Central memory CD8-positive, alpha-beta T cell (primary cell): ENCODE data around the gene DGKH.
A peak's percentile ranks its signal among the peaks of the same experiment; 100 is the strongest.

Experiments
- ATAC-seq: fragments of 150-1000 bp; cut with Tn5 transposase; replicated peaks from 2 replicates; pipeline ENCODE4 v1.10.0; 2022; ENCODE audit warnings: mild to moderate bottlenecking, moderate FRiP score, moderate number of reproducible peaks; ENCODE audit not compliant: poor library complexity, severe bottlenecking; ENCODE audit errors: extremely low read depth
- DNase-seq, 2 donors: peaks; one replicate each; pipeline ENCODE4 v3.0.0; 2021; ENCODE audit warnings: low spot score in 2 of 2
- H3K27ac Mint-ChIP-seq: one replicate; pipeline ENCODE4 v1.8.0; 2022; ENCODE audit warnings: low read depth, mild to moderate bottlenecking, moderate library complexity, mixed read lengths
- H3K27me3 Mint-ChIP-seq: one replicate; pipeline ENCODE4 v1.8.0; 2022; ENCODE audit warnings: mixed read lengths
- H3K36me3 Mint-ChIP-seq: one replicate; pipeline ENCODE4 v1.8.0; 2022; ENCODE audit warnings: mild to moderate bottlenecking, moderate library complexity, mixed read lengths; ENCODE audit not compliant: insufficient read depth
- H3K4me1 Mint-ChIP-seq: one replicate; pipeline ENCODE4 v1.8.0; 2022; ENCODE audit warnings: mixed read lengths
- H3K4me3 Mint-ChIP-seq: one replicate; pipeline ENCODE4 v1.8.0; 2022; ENCODE audit warnings: mild to moderate bottlenecking, moderate library complexity, mixed read lengths
- H3K9me3 Mint-ChIP-seq: one replicate; pipeline ENCODE4 v1.8.0; 2022; ENCODE audit warnings: mixed read lengths

The DGKH gene

GRCh38 chr13:42028113-42028799, 20.2 kb upstream of the DGKH start:
- ATAC-seq: no peak

GRCh38 chr13:42035905-42036521, 12.4 kb upstream of the DGKH start:
- Mint-ChIP-seq H3K36me3 (peaks cover 3% of the 10 kb centered on the region), H3K27ac (no peak overlapping the region)

More at GRCh38 chr13:42028113-42028799, 20.2 kb upstream of the DGKH start:
- H3K4me3 Mint-ChIP-seq: no peak overlapping the region
- no peaks in the 10 kb centered on the region for H3K4me1 Mint-ChIP-seq
- H3K9me3 Mint-ChIP-seq: no peaks in the 10 kb centered on the region
- H3K27me3 Mint-ChIP-seq: peaks cover 41% of the 10 kb centered on the region
- peaks cover 1% of the 10 kb centered on the region for H3K36me3 Mint-ChIP-seq
- no peak for DNase-seq
- no peak overlapping the region for H3K27ac Mint-ChIP-seq

GRCh38 chr13:42036711-42037110, 11.7 kb upstream of the DGKH start:
- ATAC-seq (no peak), DNase-seq (no peak)
- no peak overlapping the region for H3K4me3 Mint-ChIP-seq
- H3K27me3 Mint-ChIP-seq: no peaks in the 10 kb centered on the region
- H3K36me3 Mint-ChIP-seq: peaks cover 3% of the 10 kb centered on the region
- H3K27ac Mint-ChIP-seq: no peak overlapping the region
- H3K4me1 Mint-ChIP-seq: peaks cover 17% of the 10 kb centered on the region
- no peaks in the 10 kb centered on the region for H3K9me3 Mint-ChIP-seq

More at GRCh38 chr13:42035905-42036521, 12.4 kb upstream of the DGKH start:
- Mint-ChIP-seq H3K27me3 (no peaks in the 10 kb centered on the region), H3K9me3 (no peaks in the 10 kb centered on the region), H3K4me3 (no peak overlapping the region), H3K4me1 (peaks cover 14% of the 10 kb centered on the region)
- ATAC-seq: no peak
- DNase-seq: no peak

- Mint-ChIP-seq H3K27ac (no peak overlapping the region), H3K4me1 (peaks cover 21% of the 10 kb centered on the region), H3K4me3 (peak overlapping the region; percentile 93), H3K36me3 (peaks cover 2% of the 10 kb centered on the region), H3K27me3 (no peaks in the 10 kb centered on the region), H3K9me3 (no peaks in the 10 kb centered on the region)
- DNase-seq (no peak), ATAC-seq (no peak)
Observed at GRCh38 chr13:42038661-42039456, 9.6 kb upstream of the DGKH start.

GRCh38 chr13:42039457-42039945, 8.9 kb upstream of the DGKH start:
- Mint-ChIP-seq H3K4me1 (peaks cover 21% of the 10 kb centered on the region), H3K36me3 (peaks cover 2% of the 10 kb centered on the region), H3K9me3 (no peaks in the 10 kb centered on the region), H3K4me3 (peak overlapping the region; percentile 93), H3K27me3 (no peaks in the 10 kb centered on the region), H3K27ac (peak overlapping the region; percentile 77)
- DNase-seq: no peak
- peak; percentile 29 for ATAC-seq

- H3K36me3 Mint-ChIP-seq: peaks cover 2% of the 10 kb centered on the region
- ATAC-seq (peak; percentile 78), DNase-seq (peak; percentile 64)
- H3K27ac Mint-ChIP-seq: peak overlapping the region; percentile 77
- peak overlapping the region; percentile 93 for H3K4me3 Mint-ChIP-seq
- H3K4me1 Mint-ChIP-seq: peaks cover 21% of the 10 kb centered on the region
- no peaks in the 10 kb centered on the region for H3K27me3 Mint-ChIP-seq
- no peaks in the 10 kb centered on the region for H3K9me3 Mint-ChIP-seq
Observed at GRCh38 chr13:42039946-42040729, 8.3 kb upstream of the DGKH start.

GRCh38 chr13:42040730-42041010, 7.8 kb upstream of the DGKH start:
- no peaks in the 10 kb centered on the region for H3K9me3 Mint-ChIP-seq
- H3K4me1 Mint-ChIP-seq: peaks cover 21% of the 10 kb centered on the region
- DNase-seq (no peak), ATAC-seq (no peak)
- H3K36me3 Mint-ChIP-seq: peaks cover 2% of the 10 kb centered on the region
- no peak overlapping the region for H3K27ac Mint-ChIP-seq
- no peaks in the 10 kb centered on the region for H3K27me3 Mint-ChIP-seq
- H3K4me3 Mint-ChIP-seq: peak overlapping the region; percentile 93

- ATAC-seq (no peak), DNase-seq (no peak)
- no peaks in the 10 kb centered on the region for H3K9me3 Mint-ChIP-seq
- no peak overlapping the region for H3K27ac Mint-ChIP-seq
- peaks cover 2% of the 10 kb centered on the region for H3K36me3 Mint-ChIP-seq
- no peaks in the 10 kb centered on the region for H3K27me3 Mint-ChIP-seq
- peak overlapping the region; percentile 93 for H3K4me3 Mint-ChIP-seq
- peaks cover 21% of the 10 kb centered on the region for H3K4me1 Mint-ChIP-seq
Observed at GRCh38 chr13:42041011-42041683, 7.3 kb upstream of the DGKH start.

GRCh38 chr13:42041684-42042035, 6.8 kb upstream of the DGKH start:
- Mint-ChIP-seq H3K27ac (no peak overlapping the region), H3K36me3 (peaks cover 2% of the 10 kb centered on the region), H3K9me3 (no peaks in the 10 kb centered on the region), H3K27me3 (no peaks in the 10 kb centered on the region), H3K4me1 (peaks cover 21% of the 10 kb centered on the region), H3K4me3 (peak overlapping the region; percentile 93)
- no peak for DNase-seq
- ATAC-seq: no peak

GRCh38 chr13:42043676-42044075, 4.8 kb upstream of the DGKH start:
- Mint-ChIP-seq H3K27ac (no peak overlapping the region), H3K4me3 (no peak overlapping the region), H3K36me3 (peaks cover 2% of the 10 kb centered on the region), H3K9me3 (no peaks in the 10 kb centered on the region), H3K27me3 (no peaks in the 10 kb centered on the region), H3K4me1 (peaks cover 23% of the 10 kb centered on the region)
- ATAC-seq (no peak), DNase-seq (no peak)

- H3K4me3 Mint-ChIP-seq: no peak overlapping the region
- peaks cover 15% of the 10 kb centered on the region for H3K4me1 Mint-ChIP-seq
- H3K27ac Mint-ChIP-seq: no peak overlapping the region
- H3K36me3 Mint-ChIP-seq: no peaks in the 10 kb centered on the region
- no peaks in the 10 kb centered on the region for H3K27me3 Mint-ChIP-seq
- H3K9me3 Mint-ChIP-seq: no peaks in the 10 kb centered on the region
- no peak for ATAC-seq
- no peak for DNase-seq
Observed at GRCh38 chr13:42046448-42046847, 2.0 kb upstream of the DGKH start.
